Naive thymus-derived CD8-positive, alpha-beta T cell (primary cell): ENCODE measurements around the gene KLK6. TPM values are rescaled to one million over a fixed set of nuclear protein-coding genes. Genes with fewer than 3 reads are reported as not detected.
A peak's percentile ranks its signal among the peaks of the same experiment; 100 is the strongest.

ENCODE experiments used
- ATAC-seq, 2 donors: fragments of 150-1000 bp; cut with Tn5 transposase in 1 of 2; sonication (Bioruptor Pico), chemical (Tn5 transposase) in 1 of 2; 1 replicate in 1 of 2; 2 replicates in 1 of 2; pipeline ENCODE4 v1.10.0; 2021; ENCODE audit warnings: mild to moderate bottlenecking in 2 of 2, moderate library complexity in 2 of 2
- POLR2A ChIA-PET: fragments of 350-600 bp; sonication (Branson Sonifier 250); formaldehyde crosslinking; loops from one replicate; lab custom pipeline; 2021; ENCODE audit warnings: antibody characterized with exemption; lab: Charles Lee
- DNase-seq, 10 donors: peaks; one replicate each; pipeline versions ENCODE4 v3.0.0 to v3.0.0-alpha.2; 2020 to 2022
- H3K27ac Mint-ChIP-seq, 10 donors: one replicate each; pipeline ENCODE4 v1.8.0; 2020 to 2022; ENCODE audit warnings: mild to moderate bottlenecking in 10 of 10, mixed read lengths in 10 of 10, moderate library complexity in 4 of 10, inconsistent platforms in 1 of 10
- H3K27me3 Mint-ChIP-seq, 5 donors: one replicate each; pipeline ENCODE4 v1.8.0; 2021 to 2022; ENCODE audit warnings: mixed read lengths in 5 of 5
- H3K36me3 Mint-ChIP-seq, 3 donors: one replicate each; pipeline ENCODE4 v1.8.0; 2020 to 2022; ENCODE audit warnings: mixed read lengths in 3 of 3, mild to moderate bottlenecking in 2 of 3, inconsistent platforms in 1 of 3
- H3K4me1 Mint-ChIP-seq, 4 donors: one replicate each; pipeline ENCODE4 v1.8.0; 2021 to 2022; ENCODE audit warnings: mixed read lengths in 4 of 4
- H3K4me3 Mint-ChIP-seq, 10 donors: one replicate each; pipeline ENCODE4 v1.8.0; 2020 to 2022; ENCODE audit warnings: mild to moderate bottlenecking in 10 of 10, mixed read lengths in 10 of 10, moderate library complexity in 6 of 10, inconsistent platforms in 1 of 10
- H3K9me3 Mint-ChIP-seq, 9 donors: one replicate each; pipeline ENCODE4 v1.8.0; 2020 to 2022; ENCODE audit warnings: mixed read lengths in 9 of 9, mild to moderate bottlenecking in 3 of 9, inconsistent platforms in 1 of 9, moderate library complexity in 1 of 9
- polyA plus RNA-seq, 3 donors: library from polyadenylated mRNA; unstranded; fragments of 300-500 nt; fragmentation: Illumina TruSeq; gene quantifications; one replicate each; pipeline ENCODE4 v1.2.3, GENCODE V29; 2021
- total RNA-seq, 8 experiments: library from RNA in 2 of 8; stranded (reverse) in 2 of 8; gene quantifications; one replicate each; pipeline ENCODE4 v1.2.3 and lab custom pipeline; 2021 to 2026

The KLK6 gene
- total and polyA plus RNA-seq, 5 experiments from 2014 or later, result not detected

- Mint-ChIP-seq H3K27me3 (peaks cover 19 to 68% (median 36%) of the 10 kb centered on the region in 5 donors), H3K27ac (no peak overlapping the region), H3K4me3 (no peak overlapping the region), H3K36me3 (peaks cover 0 to 16% (median 0%) of the 10 kb centered on the region in 3 donors), H3K4me1 (no peaks in the 10 kb centered on the region), H3K9me3 (peaks cover 0 to 21% (median 3%) of the 10 kb centered on the region in 9 donors)
- POLR2A ChIA-PET, result no interaction called here
- DNase-seq (no peak), ATAC-seq (no peak)
Observed at GRCh38 chr19:50939596-50939995, 29.8 kb downstream of the KLK6 start.

GRCh38 chr19:50933640-50934039 is 35.8 kb downstream of the KLK6 start:
- Mint-ChIP-seq H3K4me3 (no peak overlapping the region), H3K27ac (no peak overlapping the region), H3K9me3 (no peaks in the 10 kb centered on the region), H3K4me1 (peaks cover 0 to 5% (median 3%) of the 10 kb centered on the region in 4 donors), H3K36me3 (no peaks in the 10 kb centered on the region), H3K27me3 (peaks cover 19 to 58% (median 34%) of the 10 kb centered on the region in 5 donors)
- no peak for DNase-seq
- POLR2A ChIA-PET, result no interaction called here
- ATAC-seq, result no peak

GRCh38 chr19:50932690-50933083 is 36.7 kb downstream of the KLK6 start:
- H3K27me3 Mint-ChIP-seq, result peaks cover 19 to 60% (median 40%) of the 10 kb centered on the region in 5 donors

GRCh38 chr19:50932018-50932689 is 37.2 kb downstream of the KLK6 start:
- H3K27ac Mint-ChIP-seq, result no peak overlapping the region
- POLR2A ChIA-PET, result no interaction called here
- DNase-seq, result no peak
- H3K4me3 Mint-ChIP-seq, result no peak overlapping the region
- H3K9me3 Mint-ChIP-seq, result no peaks in the 10 kb centered on the region
- H3K27me3 Mint-ChIP-seq, result peaks cover 17 to 58% (median 37%) of the 10 kb centered on the region in 5 donors
- no peaks in the 10 kb centered on the region for H3K36me3 Mint-ChIP-seq
- peaks cover 0 to 5% (median 3%) of the 10 kb centered on the region in 4 donors for H3K4me1 Mint-ChIP-seq
- no peak for ATAC-seq

More at GRCh38 chr19:50932690-50933083, 36.7 kb downstream of the KLK6 start:
- Mint-ChIP-seq H3K4me1 (peaks cover 0 to 5% (median 3%) of the 10 kb centered on the region in 4 donors), H3K9me3 (no peaks in the 10 kb centered on the region), H3K4me3 (no peak overlapping the region), H3K36me3 (no peaks in the 10 kb centered on the region), H3K27ac (no peak overlapping the region)
- POLR2A ChIA-PET, result no interaction called here
- DNase-seq, result no peak
- no peak for ATAC-seq

GRCh38 chr19:50931023-50931422 is 38.4 kb downstream of the KLK6 start:
- H3K36me3 Mint-ChIP-seq, result no peaks in the 10 kb centered on the region
- peaks cover 19 to 51% (median 36%) of the 10 kb centered on the region in 5 donors for H3K27me3 Mint-ChIP-seq
- peak overlapping the region in 1 of 10 donors; percentile 67 for H3K27ac Mint-ChIP-seq
- DNase-seq (no peak), ATAC-seq (no peak)
- peaks cover 0 to 5% (median 3%) of the 10 kb centered on the region in 4 donors for H3K4me1 Mint-ChIP-seq
- POLR2A ChIA-PET, result no interaction called here
- no peak overlapping the region for H3K4me3 Mint-ChIP-seq
- no peaks in the 10 kb centered on the region for H3K9me3 Mint-ChIP-seq

- POLR2A ChIA-PET, result no interaction called here
- DNase-seq, result no peak
- no peaks in the 10 kb centered on the region for H3K9me3 Mint-ChIP-seq
- H3K27me3 Mint-ChIP-seq, result peaks cover 25 to 41% (median 32%) of the 10 kb centered on the region in 5 donors
- H3K27ac Mint-ChIP-seq, result no peak overlapping the region
- peaks cover 0 to 5% (median 3%) of the 10 kb centered on the region in 4 donors for H3K4me1 Mint-ChIP-seq
- no peak overlapping the region for H3K4me3 Mint-ChIP-seq
- ATAC-seq, result no peak
- no peaks in the 10 kb centered on the region for H3K36me3 Mint-ChIP-seq
Observed at GRCh38 chr19:50928831-50929230, 40.6 kb downstream of the KLK6 start.

GRCh38 chr19:50926144-50926543 is 43.2 kb downstream of the KLK6 start:
- ATAC-seq, result no peak
- peaks cover 7 to 15% (median 8%) of the 10 kb centered on the region in 4 donors for H3K4me1 Mint-ChIP-seq
- POLR2A ChIA-PET, result no interaction called here

GRCh38 chr19:50925734-50926133 is 43.7 kb downstream of the KLK6 start:
- ATAC-seq (no peak), DNase-seq (no peak)
- Mint-ChIP-seq H3K4me3 (no peak overlapping the region), H3K36me3 (no peaks in the 10 kb centered on the region), H3K27ac (no peak overlapping the region), H3K9me3 (no peaks in the 10 kb centered on the region), H3K27me3 (peaks cover 21 to 36% (median 26%) of the 10 kb centered on the region in 5 donors), H3K4me1 (peaks cover 7 to 15% (median 7%) of the 10 kb centered on the region in 4 donors)
- POLR2A ChIA-PET, result no interaction called here

More at GRCh38 chr19:50926144-50926543, 43.2 kb downstream of the KLK6 start:
- H3K4me3 Mint-ChIP-seq, result no peak overlapping the region
- H3K36me3 Mint-ChIP-seq, result no peaks in the 10 kb centered on the region
- DNase-seq, result no peak
- H3K27me3 Mint-ChIP-seq, result peaks cover 24 to 36% (median 26%) of the 10 kb centered on the region in 5 donors
- no peaks in the 10 kb centered on the region for H3K9me3 Mint-ChIP-seq
- no peak overlapping the region for H3K27ac Mint-ChIP-seq

GRCh38 chr19:50924586-50924985 is 44.8 kb downstream of the KLK6 start:
- peaks cover 27 to 37% (median 29%) of the 10 kb centered on the region in 5 donors for H3K27me3 Mint-ChIP-seq

GRCh38 chr19:50922317-50922853 is 47.0 kb downstream of the KLK6 start:
- no peaks in the 10 kb centered on the region for H3K9me3 Mint-ChIP-seq

More at GRCh38 chr19:50924586-50924985, 44.8 kb downstream of the KLK6 start:
- ATAC-seq (no peak), DNase-seq (no peak)
- POLR2A ChIA-PET, result interaction anchor here (0.7 kb wide), 1 partner anchor 413 kb away, joined by 3 read pairs; no protein-coding TSS in a partner anchor
- H3K4me3 Mint-ChIP-seq, result no peak overlapping the region
- no peak overlapping the region for H3K27ac Mint-ChIP-seq
- peaks cover 5 to 9% (median 7%) of the 10 kb centered on the region in 4 donors for H3K4me1 Mint-ChIP-seq
- no peaks in the 10 kb centered on the region for H3K36me3 Mint-ChIP-seq
- H3K9me3 Mint-ChIP-seq, result no peaks in the 10 kb centered on the region

GRCh38 chr19:50921426-50922316 is 47.7 kb downstream of the KLK6 start:
- Mint-ChIP-seq H3K36me3 (no peaks in the 10 kb centered on the region), H3K9me3 (no peaks in the 10 kb centered on the region), H3K27me3 (peaks cover 32 to 45% (median 44%) of the 10 kb centered on the region in 5 donors), H3K27ac (peak overlapping the region in 1 of 10 donors; percentile 53), H3K4me1 (peaks cover 5 to 9% (median 7%) of the 10 kb centered on the region in 4 donors), H3K4me3 (no peak overlapping the region)
- DNase-seq (no peak), ATAC-seq (no peak)
- POLR2A ChIA-PET, result interaction anchor here (0.7 kb wide), 1 partner anchor 564 kb away, joined by 3 read pairs; no protein-coding TSS in a partner anchor

More at GRCh38 chr19:50922317-50922853, 47.0 kb downstream of the KLK6 start:
- DNase-seq (peak; percentile 56 to 86 (median 71)), ATAC-seq (peak; percentile 94 to 100)
- Mint-ChIP-seq H3K27ac (no peak overlapping the region), H3K4me1 (peaks cover 5 to 9% (median 7%) of the 10 kb centered on the region in 4 donors), H3K27me3 (peaks cover 28 to 41% (median 37%) of the 10 kb centered on the region in 5 donors), H3K36me3 (no peaks in the 10 kb centered on the region), H3K4me3 (no peak overlapping the region)
- POLR2A ChIA-PET, result interaction anchor here (0.7 kb wide), 1 partner anchor 565 kb away, joined by 3 read pairs; no protein-coding TSS in a partner anchor

GRCh38 chr19:50916069-50916468 is 53.3 kb downstream of the KLK6 start:
- no peaks in the 10 kb centered on the region for H3K36me3 Mint-ChIP-seq
- ATAC-seq (no peak), DNase-seq (no peak)
- POLR2A ChIA-PET, result no interaction called here
- H3K27me3 Mint-ChIP-seq, result peaks cover 28 to 42% (median 36%) of the 10 kb centered on the region in 5 donors
- no peak overlapping the region for H3K4me3 Mint-ChIP-seq
- no peaks in the 10 kb centered on the region for H3K4me1 Mint-ChIP-seq
- no peak overlapping the region for H3K27ac Mint-ChIP-seq
- no peaks in the 10 kb centered on the region for H3K9me3 Mint-ChIP-seq
